ENCODE data around the gene CYP11A1.
"Not testable (repeated sequence)": the region's sequence is repeated elsewhere in the genome, so short reads cannot be mapped to it uniquely, and the experiment has no call there.

The CYP11A1 gene

DNA sequence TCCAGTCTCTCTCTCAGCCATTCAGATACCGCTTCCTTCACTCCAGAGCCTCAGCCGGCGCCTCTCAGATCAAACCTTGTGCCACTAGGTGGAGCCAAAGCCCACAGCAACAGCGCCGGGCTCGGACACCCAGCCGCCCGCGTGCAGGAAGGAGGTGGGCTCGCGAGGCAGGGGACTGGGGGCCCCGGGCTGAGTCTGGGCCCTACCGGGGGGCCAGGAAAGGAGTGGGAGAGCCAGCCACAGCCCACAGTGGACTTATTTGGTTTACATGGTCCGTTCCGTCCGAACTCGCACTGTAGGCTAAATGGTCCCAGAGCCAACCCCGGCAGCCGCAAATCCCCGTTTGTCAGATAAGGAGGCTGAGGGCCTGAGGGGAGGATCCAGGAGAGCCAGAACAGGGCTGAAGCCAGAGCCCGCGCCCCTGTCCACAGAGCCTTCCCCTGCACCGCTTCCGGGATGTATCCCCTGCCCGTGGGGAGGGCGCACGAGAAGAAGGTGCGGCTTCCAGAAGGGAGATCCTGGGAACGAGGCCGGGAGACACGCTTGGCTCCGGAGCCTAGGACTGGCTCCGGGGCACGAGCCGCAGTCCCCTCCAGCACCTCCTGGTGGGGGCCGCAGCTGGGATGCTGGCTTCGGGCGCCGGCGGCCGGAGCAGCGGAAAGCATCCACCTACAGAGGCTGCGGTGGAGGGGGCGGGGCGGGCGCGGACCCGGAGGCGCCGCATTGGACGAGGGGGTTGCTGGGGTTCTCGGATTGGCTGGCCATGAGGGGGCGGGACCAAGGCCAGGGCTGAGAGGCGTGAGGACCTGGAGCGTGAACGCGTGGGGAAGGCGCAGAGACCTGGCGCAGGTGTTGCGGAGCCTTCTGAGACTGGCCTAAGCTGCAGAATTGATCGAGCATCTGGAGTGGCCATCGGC is 6.5 kb upstream of the CYP11A1 start:
- DNase-seq: peak; percentile 81 to 89

GRCh38 chr15:74373056-74373650 is 5.7 kb upstream of the CYP11A1 start:
- no peak for DNase-seq

- DNase-seq: no peak
Observed at GRCh38 chr15:74370471-74370870, 3.0 kb upstream of the CYP11A1 start.

DNA sequence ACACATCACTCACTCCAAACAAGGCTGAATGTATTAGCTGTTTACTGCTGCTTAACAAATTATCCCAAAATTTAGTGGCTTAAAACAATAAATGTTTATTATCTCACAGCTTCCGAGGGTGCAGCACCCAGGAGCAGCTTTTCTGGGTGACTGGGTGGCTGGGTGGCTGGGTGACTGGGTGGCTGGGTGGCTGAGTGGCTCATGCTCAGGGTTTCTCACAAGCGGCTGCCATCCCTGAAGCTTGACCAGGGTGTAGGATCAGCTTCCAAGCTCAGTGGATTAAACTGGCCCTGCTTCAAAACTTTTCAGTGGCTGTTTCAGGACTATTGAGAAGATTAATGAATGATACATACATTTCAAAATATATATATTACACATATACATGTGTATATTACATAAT is 2.3 kb upstream of the CYP11A1 start:
- DNase-seq: no peak

DNA sequence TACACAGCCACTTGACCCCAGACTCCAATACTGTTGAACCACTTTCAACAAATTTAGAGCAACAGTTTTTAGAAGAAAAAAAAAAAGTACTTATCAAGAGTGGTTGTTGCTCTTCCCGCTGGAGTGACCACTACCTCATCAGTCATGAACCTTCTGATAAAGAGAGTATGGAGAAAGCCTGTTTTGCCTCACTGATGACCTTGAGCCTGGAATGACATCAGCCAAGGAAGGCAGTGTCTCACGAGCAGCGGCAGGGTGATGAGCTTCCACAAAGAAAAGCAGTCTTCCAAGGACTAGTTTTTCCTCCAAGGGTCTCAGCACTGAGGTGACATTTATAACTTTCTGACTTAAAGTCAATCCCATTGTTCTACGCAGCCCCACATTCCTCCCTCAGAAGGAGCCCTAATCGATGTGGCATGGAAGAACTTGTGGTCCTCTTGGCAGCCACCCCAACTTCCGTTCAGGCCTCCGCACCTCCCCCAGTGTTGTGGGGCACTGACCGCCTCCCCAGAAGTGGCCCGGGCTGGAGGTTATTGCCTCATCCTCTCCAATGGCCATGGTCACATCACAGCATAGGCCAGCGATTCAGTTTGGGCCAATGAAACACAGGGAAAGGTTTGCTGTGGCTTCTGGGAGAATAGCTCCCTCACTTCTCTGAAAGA is 1.8 kb upstream of the CYP11A1 start:
- DNase-seq: no peak

- no peak for DNase-seq
Observed at GRCh38 chr15:74368121-74368520, 675 bp upstream of the CYP11A1 start.

DNA sequence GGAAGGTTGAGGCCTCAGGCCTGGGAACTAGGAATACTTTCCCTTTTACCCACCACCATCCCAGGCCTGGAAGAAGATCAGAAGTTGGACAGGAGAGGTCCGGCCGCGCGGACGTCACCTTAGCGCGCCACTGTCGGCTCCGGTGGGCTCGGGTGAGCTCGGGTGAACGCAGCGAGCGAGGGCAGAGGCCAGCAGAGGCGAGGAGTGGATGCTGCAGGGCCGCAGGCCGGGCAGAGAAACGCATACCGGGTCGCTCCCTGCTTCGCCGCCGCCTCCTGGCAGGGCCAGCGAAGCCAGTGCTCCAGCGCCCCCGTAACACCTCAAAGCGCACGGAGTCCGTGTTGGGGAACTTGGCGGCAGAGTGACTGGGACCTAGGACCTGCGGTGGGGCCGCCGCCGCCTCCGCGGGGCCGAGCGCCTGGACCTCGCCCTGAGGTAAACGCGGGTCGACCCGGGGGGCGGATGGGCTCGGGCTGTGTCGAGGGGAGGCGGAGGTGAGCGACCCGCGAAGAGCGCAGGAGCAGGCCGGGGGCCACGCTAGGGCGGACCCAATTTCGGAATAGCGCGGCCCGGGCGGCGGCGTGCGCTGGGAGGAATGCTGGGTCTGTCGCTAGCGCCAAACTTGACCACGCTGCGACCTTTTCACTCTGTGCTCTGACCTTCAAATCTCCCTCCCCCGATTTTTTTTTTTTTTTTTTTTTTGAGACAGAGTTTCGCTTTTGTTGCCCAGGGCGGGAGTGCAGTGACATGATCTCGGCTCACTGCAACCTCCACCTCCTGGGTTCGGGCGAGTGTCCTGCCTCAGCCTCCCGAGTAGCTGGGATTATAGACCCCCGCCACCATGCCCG is 1.6 kb downstream of the CYP11A1 start:
- peak; percentile 12 to 15 for DNase-seq

GRCh38 chr15:74364936-74365597 is 2.4 kb downstream of the CYP11A1 start:
- no peak for DNase-seq

DNA sequence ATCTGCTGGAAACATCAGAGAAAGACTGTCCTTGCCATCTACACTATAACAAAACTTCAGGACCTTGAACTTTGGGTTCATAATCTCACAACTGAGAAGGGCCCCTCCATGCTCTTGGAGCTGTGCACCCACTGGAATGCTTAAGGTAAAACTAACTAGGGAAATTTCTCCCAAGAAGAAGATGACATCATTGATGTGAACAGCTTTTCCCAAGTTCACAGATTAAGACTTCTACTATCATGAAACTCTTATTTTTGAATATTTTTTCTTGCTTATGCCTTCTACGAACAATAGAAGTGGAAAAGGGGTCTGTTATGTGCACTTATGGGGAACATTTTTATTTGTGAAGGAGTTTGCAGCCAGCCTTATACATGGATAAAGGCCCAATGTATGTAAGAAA is 5.0 kb downstream of the CYP11A1 start:
- DNase-seq: no peak

GRCh38 chr15:74360855-74361254 is 6.6 kb downstream of the CYP11A1 start:
- DNase-seq: not testable (repeated sequence)

- not testable (repeated sequence) for DNase-seq
Observed at GRCh38 chr15:74359376-74359775, 8.1 kb downstream of the CYP11A1 start.

DNA sequence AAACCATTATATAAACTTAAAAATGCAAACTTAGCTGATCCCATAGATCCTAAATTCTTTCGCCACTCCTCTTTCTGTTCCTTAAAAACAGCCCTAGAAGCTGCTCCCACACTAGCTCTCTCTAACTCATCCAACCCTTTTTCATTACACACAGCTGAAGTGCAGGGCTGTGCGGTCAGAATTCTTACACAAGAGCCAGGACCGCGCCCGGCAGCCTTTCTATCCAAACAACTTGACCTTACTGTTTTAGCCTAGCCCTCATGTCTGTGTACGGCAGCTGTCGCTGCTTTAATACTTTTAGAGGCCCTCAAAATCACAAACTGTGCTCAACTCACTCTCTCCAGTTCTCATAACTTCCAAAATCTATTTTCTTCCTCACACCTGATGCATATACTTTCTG is 9.9 kb downstream of the CYP11A1 start:
- not testable (repeated sequence) for DNase-seq

DNA sequence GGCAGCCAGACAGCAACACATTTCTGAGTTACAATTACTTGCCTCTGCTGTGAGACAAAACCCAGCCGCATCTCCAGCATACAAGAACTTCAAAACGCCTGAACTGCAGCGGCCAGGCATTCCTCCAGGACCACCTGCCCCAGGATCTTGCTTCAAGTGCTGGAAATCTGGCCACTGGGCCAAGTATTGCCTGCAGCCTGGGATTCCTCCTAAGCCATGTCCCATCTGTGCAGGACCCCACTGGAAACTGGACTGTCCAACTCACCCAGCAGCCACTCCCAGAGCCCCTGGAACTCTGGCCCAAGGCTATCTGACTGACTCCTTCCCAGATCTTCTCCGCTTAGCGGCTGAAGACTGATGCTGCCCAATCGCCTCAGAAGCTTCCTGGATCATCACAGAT is 11.4 kb downstream of the CYP11A1 start:
- not testable (repeated sequence) for DNase-seq

DNA sequence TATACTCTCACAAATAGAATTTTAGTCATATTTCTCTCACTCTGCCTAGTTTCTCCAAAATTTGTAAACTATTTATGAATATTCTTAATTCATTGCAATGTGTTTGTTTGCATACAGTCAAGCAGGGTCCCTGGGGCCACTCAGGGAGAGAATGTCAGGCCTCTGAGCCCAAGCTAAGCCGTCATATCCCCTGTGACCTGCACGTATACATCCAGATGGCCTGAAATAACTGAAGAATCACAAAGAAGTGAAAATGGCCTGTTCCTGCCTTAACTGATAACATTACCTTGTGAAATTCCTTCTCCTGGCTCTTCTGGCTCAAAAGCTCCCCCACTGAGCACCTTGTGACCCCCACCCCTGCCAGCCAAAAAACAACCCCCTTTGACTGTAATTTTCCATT is 13.5 kb downstream of the CYP11A1 start:
- DNase-seq: not testable (repeated sequence)

DNA sequence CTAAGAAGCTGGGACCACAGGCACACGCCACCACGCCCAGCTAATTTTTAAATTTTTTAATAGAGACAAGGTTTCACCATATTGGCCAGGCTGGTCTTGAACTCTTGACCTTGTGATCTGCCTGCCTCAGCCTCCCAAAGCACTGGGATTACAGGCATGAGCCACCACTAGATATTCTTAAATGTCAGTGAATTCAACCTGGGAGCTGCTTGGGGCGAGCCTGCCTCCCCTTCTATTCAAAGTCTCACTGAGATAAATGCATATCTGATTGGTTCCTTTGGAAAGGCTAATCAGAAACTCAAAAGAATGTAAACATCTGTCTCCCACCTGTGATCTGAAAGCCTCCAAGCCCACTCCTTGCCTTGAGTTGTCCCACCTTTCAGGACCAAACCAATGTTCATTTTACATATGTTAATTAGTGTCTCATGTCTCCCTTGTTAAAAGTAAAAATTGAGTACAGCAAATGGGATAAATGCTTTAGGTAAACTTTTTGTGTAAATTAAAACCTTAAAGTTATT is 15.0 kb downstream of the CYP11A1 start:
- no peak for DNase-seq

- no peak for DNase-seq
Observed at GRCh38 chr15:74351670-74352069, 15.8 kb downstream of the CYP11A1 start.

- no peak for DNase-seq
Observed at GRCh38 chr15:74350295-74351275, 16.9 kb downstream of the CYP11A1 start.

DNA sequence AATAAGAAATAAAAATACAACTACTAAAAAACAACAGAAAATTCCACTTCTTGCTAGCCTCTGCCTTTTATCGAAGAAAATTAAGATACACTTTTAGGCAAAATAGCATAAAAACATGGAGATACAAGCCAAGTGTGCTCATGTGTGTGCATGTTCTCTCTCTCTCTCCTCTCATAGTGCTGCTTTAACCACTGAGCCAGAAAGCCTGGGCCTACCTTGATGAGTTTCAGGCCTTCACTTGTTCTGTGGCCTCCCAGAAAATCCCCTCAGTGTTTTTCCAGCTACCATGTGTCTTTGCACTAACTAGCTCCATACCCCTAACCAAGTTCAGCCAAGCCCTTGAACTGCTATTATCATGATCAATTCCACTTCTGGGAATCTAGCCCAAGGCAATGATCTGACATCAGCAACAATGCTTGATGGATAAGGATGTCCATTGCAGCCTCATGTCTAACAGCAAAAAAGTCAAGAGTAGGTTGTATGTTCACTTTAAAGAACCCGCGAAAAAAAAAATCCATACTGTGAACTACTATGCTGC is 18.1 kb downstream of the CYP11A1 start:
- DNase-seq: no peak

DNA sequence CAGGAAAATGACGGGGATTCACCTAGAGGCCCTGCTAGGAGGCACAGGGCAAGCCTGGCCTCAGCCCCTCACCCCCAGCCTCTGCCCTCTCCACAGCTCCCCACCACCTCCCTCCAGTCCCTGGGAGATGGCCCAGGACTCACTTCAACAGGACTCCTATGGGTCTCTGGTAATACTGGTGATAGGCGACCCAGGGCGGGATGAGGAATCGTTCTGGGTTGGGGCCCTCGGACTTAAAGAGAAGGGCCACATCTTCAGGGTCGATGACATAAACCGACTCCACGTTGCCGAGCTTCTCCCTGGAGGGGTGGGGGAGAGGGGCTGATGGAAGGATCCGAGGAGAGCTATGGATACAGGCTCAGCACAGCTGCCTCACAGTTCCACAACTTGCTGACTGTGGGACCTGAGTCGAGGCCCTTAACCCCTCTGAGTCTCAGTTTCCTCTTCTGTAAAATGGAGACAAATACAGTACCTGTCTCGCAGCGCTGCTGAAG is 19.6 kb downstream of the CYP11A1 start:
- no peak for DNase-seq

DNA sequence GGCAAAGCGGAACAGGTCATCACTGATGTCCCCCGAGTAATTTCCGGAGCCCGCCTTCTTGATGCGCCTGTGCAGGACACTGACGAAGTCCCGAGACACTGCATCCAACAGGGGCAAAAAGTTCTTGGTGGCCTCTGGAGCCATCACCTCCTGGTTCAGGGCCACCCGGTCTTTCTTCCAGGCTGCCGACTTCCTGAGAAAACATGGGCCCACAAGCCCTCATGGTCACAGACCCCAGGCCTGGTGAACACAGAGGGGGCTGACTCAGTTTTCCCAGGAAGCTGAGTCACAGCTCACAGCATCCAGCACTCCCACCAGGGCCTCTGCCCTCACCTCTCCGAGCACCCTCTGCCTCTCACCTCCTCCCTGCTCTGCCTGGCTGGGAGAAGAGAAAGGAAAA is 22.4 kb downstream of the CYP11A1 start:
- no peak for DNase-seq
